Breast epithelium (tissue), 4 donors: ENCODE results near the gene DYRK3. TPM values are rescaled to one million over a fixed set of nuclear protein-coding genes. Genes with fewer than 3 reads are reported as not detected.

Experiments
- DNase-seq, 2 donors: peaks; one replicate each; pipeline ENCODE4 v3.0.0-alpha.2; 2019; ENCODE audit warnings: low spot score in 2 of 2
- H3K27ac ChIP-seq, 2 donors: fragments of 200-600 bp; sonication (generic) in 1 of 2; one replicate each; pipeline ENCODE4 v1.5.1; 2016 to 2019; ENCODE audit warnings: mild to moderate bottlenecking in 1 of 2
- H3K27me3 ChIP-seq, 2 donors: fragments of 200-600 bp; sonication (generic) in 1 of 2; one replicate each; pipeline versions ENCODE4 v1.5.1 to v1.6.0; 2017 to 2019; ENCODE audit warnings: control low read depth in 1 of 2, mild to moderate bottlenecking in 1 of 2
- H3K36me3 ChIP-seq: fragments of 200-600 bp; one replicate; pipeline ENCODE4 v1.5.1; 2019
- H3K4me1 ChIP-seq, 2 donors: fragments of 200-600 bp; sonication (generic); one replicate each; pipeline ENCODE4 v1.5.1; 2016 to 2019; ENCODE audit warnings: control low read depth in 1 of 2
- H3K4me3 ChIP-seq, 3 donors: fragments of 200-600 bp; sonication (generic); 1 replicate in 2 of 3; 2 replicates in 1 of 3; pipeline ENCODE4 v1.5.1; 2016 to 2019; ENCODE audit warnings: mild to moderate bottlenecking in 3 of 3, moderate library complexity in 2 of 3
- H3K9me3 ChIP-seq, 2 donors: fragments of 200-600 bp; sonication (generic) in 1 of 2; one replicate each; pipeline ENCODE4 v1.5.1; 2016 to 2019; ENCODE audit warnings: control low read depth in 1 of 2
- POLR2A ChIP-seq: fragments of 450-650 bp; IDR thresholded peaks from one replicate; pipeline ENCODE4 v1.6.1; 2016; ENCODE audit warnings: antibody characterized with exemption, mild to moderate bottlenecking, moderate library complexity
- POLR2AphosphoS5 ChIP-seq, 3 donors: sonication (generic); formaldehyde crosslinking; IDR thresholded peaks; one replicate each; pipeline ENCODE4 v1.6.1; 2017; ENCODE audit warnings: antibody characterized with exemption in 3 of 3
- intact Hi-C: fragments of 100-400 bp; cut with DNase I; formaldehyde crosslinking; loops from one replicate; pipeline ENCODE4 v1.15.1; 2023; ENCODE audit warnings: low total_unique reads
- total RNA-seq, 3 donors: library from RNA; depleted of rRNA; stranded (reverse); fragments of >200 nt; gene quantifications; one replicate each; pipeline ENCODE4 v1.1.0, GENCODE V29; 2016
- TF ChIP-seq, protein P1 (sequence below), 3 donors: fragments of 450-650 bp; IDR thresholded peaks; one replicate each; pipeline ENCODE4 v1.5.1; 2016 to 2017; ENCODE audit warnings: antibody characterized with exemption in 3 of 3, mild to moderate bottlenecking in 3 of 3, moderate library complexity in 3 of 3

DYRK3 gene
- total RNA-seq, 3 donors from 2014 or later: 7.8 to 39.4 (median 14.1) TPM

DNA sequence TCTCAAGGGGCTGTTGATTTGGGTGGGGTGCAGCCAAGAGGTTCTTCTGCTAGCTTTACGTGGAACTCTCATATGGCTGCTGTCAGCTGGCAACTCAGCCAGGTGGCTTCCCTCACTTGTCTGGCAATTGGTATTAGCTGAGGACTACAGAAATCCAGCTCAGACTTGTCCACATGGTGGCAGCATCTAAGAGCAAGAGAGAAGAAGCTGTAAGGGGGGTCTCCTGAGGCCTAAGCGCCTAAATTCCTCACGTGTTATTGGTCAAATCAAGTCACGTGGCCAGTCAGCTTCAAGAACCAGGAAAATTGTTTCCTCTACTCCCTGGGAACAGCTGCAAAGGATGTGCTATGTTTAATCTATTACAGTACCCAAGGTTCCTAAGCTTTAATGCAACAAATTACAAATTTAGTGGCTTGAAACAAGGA lies 4.2 kb upstream of the DYRK3 start:
- H3K4me3 ChIP-seq: no peak overlapping the region
- intact Hi-C loops: no loop called here
- H3K4me1 ChIP-seq: peaks cover 3 to 4% of the 10 kb centered on the region in 2 donors
- no peaks in the 10 kb centered on the region for H3K9me3 ChIP-seq
- no peak overlapping the region for H3K27ac ChIP-seq
- H3K36me3 ChIP-seq: no peaks in the 10 kb centered on the region
- DNase-seq: no peak
- no peaks in the 10 kb centered on the region for H3K27me3 ChIP-seq
- TF ChIP-seq, protein P1, sequence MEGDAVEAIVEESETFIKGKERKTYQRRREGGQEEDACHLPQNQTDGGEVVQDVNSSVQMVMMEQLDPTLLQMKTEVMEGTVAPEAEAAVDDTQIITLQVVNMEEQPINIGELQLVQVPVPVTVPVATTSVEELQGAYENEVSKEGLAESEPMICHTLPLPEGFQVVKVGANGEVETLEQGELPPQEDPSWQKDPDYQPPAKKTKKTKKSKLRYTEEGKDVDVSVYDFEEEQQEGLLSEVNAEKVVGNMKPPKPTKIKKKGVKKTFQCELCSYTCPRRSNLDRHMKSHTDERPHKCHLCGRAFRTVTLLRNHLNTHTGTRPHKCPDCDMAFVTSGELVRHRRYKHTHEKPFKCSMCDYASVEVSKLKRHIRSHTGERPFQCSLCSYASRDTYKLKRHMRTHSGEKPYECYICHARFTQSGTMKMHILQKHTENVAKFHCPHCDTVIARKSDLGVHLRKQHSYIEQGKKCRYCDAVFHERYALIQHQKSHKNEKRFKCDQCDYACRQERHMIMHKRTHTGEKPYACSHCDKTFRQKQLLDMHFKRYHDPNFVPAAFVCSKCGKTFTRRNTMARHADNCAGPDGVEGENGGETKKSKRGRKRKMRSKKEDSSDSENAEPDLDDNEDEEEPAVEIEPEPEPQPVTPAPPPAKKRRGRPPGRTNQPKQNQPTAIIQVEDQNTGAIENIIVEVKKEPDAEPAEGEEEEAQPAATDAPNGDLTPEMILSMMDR (IDR thresholded peaks at IDR 0.05): peak in 1 of 3 donors; percentile 17
- TF ChIP-seq POLR2A (no peak), POLR2AphosphoS5 (IDR thresholded peaks at IDR 0.05) (no peak)

DNA sequence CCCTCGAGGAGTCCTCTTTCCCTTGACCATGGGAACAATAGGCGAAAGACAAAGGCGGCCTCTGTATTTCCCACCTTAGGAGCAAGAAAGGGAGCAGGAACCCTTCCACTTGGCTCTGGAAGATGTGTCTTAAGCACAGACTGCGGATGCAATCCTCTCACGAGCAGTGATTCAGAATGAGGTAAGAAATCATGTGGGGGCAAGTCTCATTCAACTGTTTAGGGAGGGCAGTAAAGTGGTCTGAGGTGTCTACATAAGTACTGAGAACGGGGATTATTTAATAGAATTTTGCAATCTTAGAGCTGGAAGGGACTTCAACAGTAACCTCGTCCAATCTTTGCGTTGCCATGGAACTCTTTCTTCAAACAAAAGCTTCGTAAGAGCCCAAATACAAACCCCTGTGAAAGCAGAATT lies 1.6 kb upstream of the DYRK3 start:
- intact Hi-C loops: no loop called here
- no peak for DNase-seq
- H3K4me3 ChIP-seq: no peak overlapping the region
- H3K4me1 ChIP-seq: peaks cover 3 to 4% of the 10 kb centered on the region in 2 donors
- H3K9me3 ChIP-seq: no peaks in the 10 kb centered on the region
- no peaks in the 10 kb centered on the region for H3K27me3 ChIP-seq
- H3K27ac ChIP-seq: peak overlapping the region; percentile 91 to 92
- TF ChIP-seq POLR2AphosphoS5 (IDR thresholded peaks at IDR 0.05) (peak; percentile 39 to 64 (median 52)), POLR2A (no peak)
- TF ChIP-seq, protein P1 (IDR thresholded peaks at IDR 0.05): no peak
- no peaks in the 10 kb centered on the region for H3K36me3 ChIP-seq

DNA sequence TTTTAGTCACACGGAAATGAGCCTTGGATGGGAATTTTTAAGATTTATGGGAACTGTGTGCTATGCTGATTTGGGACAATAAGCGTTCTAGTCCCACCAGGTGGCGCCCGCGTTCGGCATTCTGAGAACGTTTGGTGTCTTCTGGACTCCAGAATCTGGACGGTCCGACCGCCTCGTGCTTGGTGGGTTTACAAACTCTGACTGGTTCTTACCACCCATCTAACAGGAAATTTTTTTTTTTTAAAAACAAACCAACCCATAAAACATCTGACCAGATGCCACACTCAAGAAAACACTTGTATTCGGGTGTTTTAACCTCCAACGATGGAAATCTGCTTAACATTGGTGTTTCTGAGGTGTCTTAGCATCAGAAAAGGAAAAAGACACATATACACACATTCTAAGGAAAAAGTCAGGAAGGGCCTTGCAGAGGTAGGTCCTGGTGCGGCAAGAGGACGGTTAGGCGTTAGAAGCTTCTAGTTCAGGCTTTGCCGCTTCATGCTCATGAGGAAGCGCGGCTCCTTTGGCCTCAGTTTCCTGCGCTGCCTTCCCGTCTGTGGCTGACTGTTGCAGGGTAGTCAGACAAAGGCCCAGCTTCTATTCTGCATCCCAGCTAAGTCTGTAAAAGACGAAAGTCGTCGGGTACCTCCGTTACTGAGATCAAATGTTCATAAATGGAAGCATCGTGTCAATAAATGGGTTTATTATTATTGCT lies 814 bp upstream of the DYRK3 start:
- Histone ChIP-seq H3K4me3 (peak overlapping the region; percentile 84 to 90 (median 85)), H3K4me1 (peaks cover 3 to 4% of the 10 kb centered on the region in 2 donors), H3K27ac (peak overlapping the region; percentile 90 to 92), H3K9me3 (no peaks in the 10 kb centered on the region), H3K36me3 (no peaks in the 10 kb centered on the region), H3K27me3 (no peaks in the 10 kb centered on the region)
- TF ChIP-seq POLR2A (no peak), POLR2AphosphoS5 (IDR thresholded peaks at IDR 0.05) (peak in 2 of 3 donors; percentile 31 to 60)
- TF ChIP-seq, protein P1 (IDR thresholded peaks at IDR 0.05): peak; percentile 85 to 90 (median 85)
- intact Hi-C loops: no loop called here
- DNase-seq: peak; percentile 91 to 92

DNA sequence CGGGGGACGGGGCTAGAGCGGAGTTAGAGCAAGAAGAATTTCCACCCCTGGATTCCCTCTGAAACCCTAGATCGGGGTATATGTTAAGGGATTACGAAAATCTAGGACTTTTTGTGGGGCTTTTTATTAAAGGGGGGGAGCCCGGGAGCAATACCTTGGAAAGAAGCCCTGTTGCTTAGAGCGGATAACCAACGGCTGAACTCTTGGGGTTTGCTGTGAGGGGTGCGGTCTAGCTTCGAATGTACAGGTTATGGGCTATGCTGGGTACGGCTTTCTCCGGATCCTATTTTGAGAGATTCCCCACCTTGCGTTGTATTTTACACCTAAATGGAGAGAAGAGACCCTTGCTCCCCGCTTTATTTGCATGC lies 626 bp downstream of the DYRK3 start:
- no peaks in the 10 kb centered on the region for H3K27me3 ChIP-seq
- DNase-seq: no peak
- H3K4me3 ChIP-seq: peak overlapping the region; percentile 84 to 90 (median 85)
- peak overlapping the region; percentile 90 to 92 for H3K27ac ChIP-seq
- TF ChIP-seq POLR2A (no peak), POLR2AphosphoS5 (IDR thresholded peaks at IDR 0.05) (no peak)
- TF ChIP-seq, protein P1 (IDR thresholded peaks at IDR 0.05): no peak
- peaks cover 3 to 4% of the 10 kb centered on the region in 2 donors for H3K4me1 ChIP-seq
- intact Hi-C loops: no loop called here
- no peaks in the 10 kb centered on the region for H3K36me3 ChIP-seq
- no peaks in the 10 kb centered on the region for H3K9me3 ChIP-seq

DNA sequence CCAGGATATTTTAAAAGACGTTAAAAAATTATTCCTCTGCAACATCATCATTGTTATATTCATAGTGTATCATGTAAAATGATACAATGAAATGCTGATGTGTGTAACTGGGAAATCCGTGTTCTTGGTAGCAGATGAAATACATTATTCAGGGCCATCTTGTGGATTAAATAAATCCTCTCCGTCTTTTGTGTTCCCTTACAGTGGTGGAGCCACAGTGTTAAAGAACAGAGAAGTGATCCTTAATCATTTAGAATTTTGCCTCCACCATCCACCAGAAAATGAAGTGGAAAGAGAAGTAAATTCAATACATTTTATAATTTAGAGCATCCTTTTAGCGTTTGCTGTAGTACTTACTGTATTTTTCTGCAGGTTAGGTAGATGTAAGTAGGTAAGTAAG lies 1.3 kb downstream of the DYRK3 start:
- no peaks in the 10 kb centered on the region for H3K36me3 ChIP-seq
- no peak for DNase-seq
- peak overlapping the region; percentile 22 to 29 for H3K27ac ChIP-seq
- H3K4me3 ChIP-seq: peak overlapping the region in 1 of 3 donors; percentile 84
- no peaks in the 10 kb centered on the region for H3K9me3 ChIP-seq
- no peaks in the 10 kb centered on the region for H3K27me3 ChIP-seq
- intact Hi-C loops: no loop called here
- TF ChIP-seq, protein P1 (IDR thresholded peaks at IDR 0.05): no peak
- TF ChIP-seq POLR2AphosphoS5 (IDR thresholded peaks at IDR 0.05) (no peak), POLR2A (no peak)
- H3K4me1 ChIP-seq: peaks cover 3 to 4% of the 10 kb centered on the region in 2 donors
